GM10266 (cell line): ENCODE data around the gene DTNBP1.

Source experiments
- DNase-seq: peaks from one replicate; pipeline ENCODE4 v3.0.0; 2012; ENCODE audit errors: extremely low spot score
- TF ChIP-seq, protein P1 (sequence below): IDR thresholded peaks from 2 replicates; pipeline ENCODE4 v1.5.1; 2012; ENCODE audit warnings: mild to moderate bottlenecking, low read depth; ENCODE audit not compliant: control insufficient read depth, insufficient read depth; ENCODE audit errors: missing control alignments

DTNBP1 gene

DNA sequence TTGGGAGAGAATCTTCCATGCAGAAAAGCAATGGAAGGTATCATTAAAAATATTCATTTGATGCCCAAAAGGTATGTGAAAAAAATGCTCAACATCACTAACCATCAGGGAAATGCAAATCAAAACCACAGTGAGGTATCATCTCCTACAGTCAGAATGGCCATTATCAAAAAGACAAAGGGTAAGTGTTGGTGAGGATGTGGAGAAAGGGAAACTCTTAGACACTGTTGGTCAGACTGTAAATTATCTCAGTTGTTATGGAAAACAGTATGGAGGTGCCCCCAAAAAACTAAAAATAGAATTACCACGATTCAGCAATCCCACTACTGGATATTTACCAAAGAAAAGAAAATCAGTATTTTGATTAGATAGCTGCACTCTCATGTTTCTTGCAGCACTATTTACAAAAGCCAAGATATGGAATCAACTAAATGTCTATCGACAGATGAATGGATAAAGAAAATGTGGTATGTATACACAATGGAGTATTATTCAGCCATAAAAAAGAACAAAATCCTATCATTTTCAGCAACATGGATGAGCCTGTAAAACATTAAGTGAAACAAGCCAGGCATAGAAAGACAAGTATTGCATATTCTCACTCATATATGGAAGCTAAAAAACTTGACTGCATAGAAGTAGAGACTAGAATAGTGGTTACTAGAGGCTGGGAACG lies 84.0 kb downstream of the DTNBP1 start:
- no peak for DNase-seq
- TF ChIP-seq, protein P1, sequence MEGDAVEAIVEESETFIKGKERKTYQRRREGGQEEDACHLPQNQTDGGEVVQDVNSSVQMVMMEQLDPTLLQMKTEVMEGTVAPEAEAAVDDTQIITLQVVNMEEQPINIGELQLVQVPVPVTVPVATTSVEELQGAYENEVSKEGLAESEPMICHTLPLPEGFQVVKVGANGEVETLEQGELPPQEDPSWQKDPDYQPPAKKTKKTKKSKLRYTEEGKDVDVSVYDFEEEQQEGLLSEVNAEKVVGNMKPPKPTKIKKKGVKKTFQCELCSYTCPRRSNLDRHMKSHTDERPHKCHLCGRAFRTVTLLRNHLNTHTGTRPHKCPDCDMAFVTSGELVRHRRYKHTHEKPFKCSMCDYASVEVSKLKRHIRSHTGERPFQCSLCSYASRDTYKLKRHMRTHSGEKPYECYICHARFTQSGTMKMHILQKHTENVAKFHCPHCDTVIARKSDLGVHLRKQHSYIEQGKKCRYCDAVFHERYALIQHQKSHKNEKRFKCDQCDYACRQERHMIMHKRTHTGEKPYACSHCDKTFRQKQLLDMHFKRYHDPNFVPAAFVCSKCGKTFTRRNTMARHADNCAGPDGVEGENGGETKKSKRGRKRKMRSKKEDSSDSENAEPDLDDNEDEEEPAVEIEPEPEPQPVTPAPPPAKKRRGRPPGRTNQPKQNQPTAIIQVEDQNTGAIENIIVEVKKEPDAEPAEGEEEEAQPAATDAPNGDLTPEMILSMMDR, result no peak

DNA sequence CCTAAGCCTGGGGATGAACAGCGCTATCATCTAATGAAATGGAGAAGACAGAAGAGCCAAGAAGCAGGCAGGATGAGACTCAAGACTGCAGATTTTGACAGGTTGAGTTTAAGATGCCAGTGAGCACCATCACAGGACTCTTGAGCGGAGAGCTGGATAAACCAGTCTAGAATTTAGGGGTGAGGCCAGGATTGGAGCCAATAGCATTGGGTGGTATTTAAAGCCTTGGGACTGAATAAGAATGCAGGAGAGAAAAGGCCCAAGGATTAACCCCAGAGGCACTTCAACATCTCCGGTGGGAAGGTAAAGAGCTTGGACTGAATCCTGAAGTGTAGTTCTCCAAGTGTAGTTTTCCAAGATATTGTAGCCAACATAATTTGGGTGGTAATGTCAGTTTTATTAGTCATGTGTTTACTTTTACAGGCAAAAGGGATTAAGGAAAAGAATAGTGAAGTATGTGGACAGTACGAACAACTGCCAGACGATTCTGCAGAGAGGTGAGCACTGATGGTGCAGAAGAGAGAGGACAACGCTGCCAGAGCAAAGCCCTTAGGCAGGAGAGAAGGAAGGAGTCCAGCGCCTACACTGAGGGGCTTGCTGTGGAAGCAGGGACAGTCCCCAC lies 85.2 kb downstream of the DTNBP1 start:
- TF ChIP-seq, protein P1, result no peak
- no peak for DNase-seq

DNA sequence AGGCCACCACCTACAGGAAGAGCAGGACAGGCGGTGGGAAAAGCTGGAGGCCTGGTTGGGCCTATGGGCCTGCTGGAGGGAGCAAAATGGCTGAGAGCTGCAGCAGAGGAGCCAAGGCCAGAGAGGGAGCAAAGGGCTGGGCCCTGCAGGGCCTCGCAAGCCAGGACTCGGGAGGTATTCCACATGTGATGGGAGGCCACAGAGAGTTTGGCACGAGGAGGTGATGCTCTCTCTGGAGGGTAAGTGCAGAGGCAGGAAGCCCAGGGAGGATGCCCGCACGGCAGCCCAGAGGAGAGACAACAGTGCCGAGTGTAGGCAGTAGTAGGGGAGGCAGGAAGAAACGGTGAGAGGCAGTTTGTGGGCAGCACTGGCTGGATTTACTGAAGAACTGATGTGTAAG lies 85.7 kb downstream of the DTNBP1 start:
- no peak for DNase-seq
- TF ChIP-seq, protein P1, result no peak

DNA sequence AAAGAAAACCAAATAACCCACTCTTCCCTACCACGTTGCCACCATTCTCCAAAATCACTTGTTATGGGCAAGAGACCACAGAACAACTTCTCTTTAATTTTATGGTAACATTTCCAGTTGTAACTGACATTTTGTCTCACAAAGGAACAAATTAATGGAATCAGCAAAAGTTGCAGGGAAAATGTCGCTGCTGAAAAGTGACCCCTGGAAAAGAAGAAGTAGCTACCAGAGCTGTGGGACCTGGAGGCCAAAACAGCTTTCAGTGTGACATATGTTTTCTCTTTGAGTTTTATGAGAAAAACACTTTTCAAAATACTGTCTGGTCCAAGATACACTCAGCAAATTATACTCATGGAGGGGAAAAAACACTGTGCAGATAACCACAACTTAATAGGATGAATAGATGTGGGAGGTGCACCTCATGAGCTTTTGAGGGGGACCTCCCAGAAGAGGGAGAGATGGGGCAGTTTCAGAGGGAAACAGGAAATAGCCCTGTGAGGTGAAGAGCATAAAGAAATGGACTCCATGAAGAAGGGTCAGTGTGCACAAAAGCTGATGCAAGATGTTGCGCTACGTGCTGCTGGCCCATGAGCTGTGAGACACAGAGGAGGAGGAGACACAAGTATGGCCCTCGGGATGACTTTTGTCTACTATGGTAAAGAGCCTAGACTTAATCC lies 87.3 kb downstream of the DTNBP1 start:
- no peak for DNase-seq
- TF ChIP-seq, protein P1, result no peak

DNA sequence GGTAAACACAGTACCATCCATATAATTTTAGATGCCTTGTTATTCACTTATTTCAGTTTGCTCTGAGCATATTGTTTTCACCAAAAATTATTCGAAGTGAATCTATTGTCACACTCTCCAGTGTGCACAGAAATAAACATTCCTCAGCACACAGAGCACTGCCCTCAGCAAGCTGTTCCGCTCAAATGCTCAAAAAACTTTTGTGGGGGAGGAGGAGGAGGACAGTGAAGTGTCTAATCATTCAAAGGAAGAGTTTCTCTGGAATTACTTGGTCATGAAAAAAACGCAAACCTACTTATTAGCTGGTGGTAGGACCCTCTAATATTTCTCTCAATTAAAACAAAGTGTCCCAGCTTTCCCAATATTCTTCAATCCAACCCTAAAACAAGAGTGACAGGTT lies 88.3 kb downstream of the DTNBP1 start:
- TF ChIP-seq, protein P1, result no peak
- DNase-seq, result no peak

DNA sequence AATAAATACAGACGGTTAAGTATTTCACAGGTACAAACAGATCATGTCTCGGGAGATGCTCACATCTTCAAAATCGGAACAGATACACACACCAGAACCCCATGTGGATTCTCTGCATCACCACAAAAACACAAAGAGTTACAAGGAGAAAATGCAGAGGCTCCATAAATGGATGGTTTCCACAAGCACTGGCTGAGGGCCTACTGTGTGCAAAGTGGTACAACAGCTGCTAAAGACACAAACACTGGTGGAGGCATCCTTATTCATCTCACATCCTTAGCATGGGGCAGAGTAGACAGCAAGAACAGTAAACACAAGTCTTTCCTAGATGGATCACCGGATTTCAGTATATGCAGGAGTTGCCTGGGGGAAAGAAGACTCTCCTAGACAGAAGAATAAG lies 88.8 kb downstream of the DTNBP1 start:
- no peak for DNase-seq
- TF ChIP-seq, protein P1, result no peak

DNA sequence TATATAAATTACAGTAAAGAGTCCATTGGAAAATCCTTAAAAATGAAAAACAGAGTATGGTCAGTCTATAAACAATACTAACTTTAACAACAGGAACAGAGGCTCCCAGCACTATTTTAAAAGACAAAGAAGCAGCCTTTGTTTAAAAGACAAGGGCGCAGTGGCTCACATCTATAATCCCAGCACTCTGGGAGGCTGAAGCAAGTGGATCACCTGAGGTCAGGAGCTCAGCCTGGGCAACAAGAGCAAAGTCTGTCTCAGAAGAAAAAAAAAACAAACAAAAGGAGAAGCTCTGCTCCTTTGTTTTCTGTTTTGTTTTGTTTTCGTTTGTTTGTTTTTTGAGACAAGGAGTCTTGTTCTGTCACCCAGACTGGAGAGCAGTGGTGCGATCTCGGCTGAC lies 89.4 kb downstream of the DTNBP1 start:
- no peak for DNase-seq
- TF ChIP-seq, protein P1, result no peak
